MCF 10A (cell line): ENCODE measurements around the gene COG5. TPM values are rescaled to one million over a fixed set of nuclear protein-coding genes. Genes with fewer than 3 reads are reported as not detected.

Experiments used
- BruUV-seq: library from RNA; stranded (reverse); fragments of 400-500 nt; replicated peaks from 2 replicates; lab custom pipeline; 2021; lab: Mats Ljungman, UMichigan
- CTCF ChIA-PET: fragments of 300-600 bp; sonication (Branson Sonifier 250); formaldehyde crosslinking; extraction: SDS; loops from one replicate; lab custom pipeline; 2021; ENCODE audit warnings: antibody characterized with exemption, inconsistent platforms; lab: Yijun Ruan, JAX
- POLR2A ChIA-PET: fragments of 300-600, 350-650 bp; sonication (Branson Sonifier 250); formaldehyde crosslinking; extraction: SDS; loops from one replicate; lab custom pipeline; 2020; ENCODE audit warnings: antibody characterized with exemption, inconsistent platforms; lab: Yijun Ruan, JAX
- DNase-seq: peaks from one replicate; pipeline ENCODE4 v3.0.0-alpha.2; 2018; ENCODE audit not compliant: unreplicated experiment
- H3K27ac Mint-ChIP-seq: one replicate; pipeline ENCODE4 v1.8.0; 2022; ENCODE audit warnings: mild to moderate bottlenecking, low read depth, mixed read lengths; ENCODE audit not compliant: unreplicated experiment
- H3K27me3 Mint-ChIP-seq: one replicate; pipeline ENCODE4 v1.8.0; 2022; ENCODE audit warnings: mixed read lengths; ENCODE audit not compliant: insufficient read depth, unreplicated experiment
- H3K36me3 Mint-ChIP-seq: one replicate; pipeline ENCODE4 v1.8.0; 2022; ENCODE audit warnings: mild to moderate bottlenecking, moderate library complexity, mixed read lengths; ENCODE audit not compliant: insufficient read depth, unreplicated experiment
- H3K4me1 Mint-ChIP-seq: one replicate; pipeline ENCODE4 v1.8.0; 2022; ENCODE audit warnings: mixed read lengths; ENCODE audit not compliant: insufficient read depth, unreplicated experiment
- H3K4me3 Mint-ChIP-seq: one replicate; pipeline ENCODE4 v1.8.0; 2022; ENCODE audit warnings: mild to moderate bottlenecking, moderate library complexity, mixed read lengths; ENCODE audit not compliant: unreplicated experiment
- H3K9me3 Mint-ChIP-seq: one replicate; pipeline ENCODE4 v1.8.0; 2022; ENCODE audit warnings: mixed read lengths; ENCODE audit not compliant: unreplicated experiment
- CTCF ChIP-seq: fragments of 200-600 bp; IDR thresholded peaks from one replicate; pipeline ENCODE4 v1.8.0; 2022; ENCODE audit warnings: antibody characterized with exemption, mild to moderate bottlenecking; ENCODE audit not compliant: unreplicated experiment
- intact Hi-C: fragments of 100-400 bp; cut with micrococcal nuclease; formaldehyde crosslinking; loops from 2 replicates; pipeline ENCODE4 v1.14.1; 2022
- total RNA-seq: library from RNA; stranded (reverse); gene quantifications from 2 replicates; pipeline ENCODE4 v1.2.3, GENCODE V29; 2022

Gene COG5
- total RNA-seq, 1 experiment from 2014 or later: 40.3 TPM

GRCh38 chr7:107503687-107504086 is 60.0 kb downstream of the COG5 start:
- TF ChIP-seq CTCF: no peak
- CTCF ChIA-PET: no interaction called here
- POLR2A ChIA-PET: no interaction called here
- DNase-seq: no peak
- Mint-ChIP-seq H3K36me3 (no peaks in the 10 kb centered on the region), H3K9me3 (peaks cover under 1% of the 10 kb centered on the region), H3K27ac (no peak overlapping the region), H3K4me1 (peaks cover 11% of the 10 kb centered on the region), H3K4me3 (no peak overlapping the region), H3K27me3 (no peaks in the 10 kb centered on the region)
- no TSS peak for BruUV-seq
- intact Hi-C loops: loop anchor here (5.0 kb wide), 1 partner anchor 351 kb away; no protein-coding TSS in a partner anchor

GRCh38 chr7:107502797-107503196 is 60.9 kb downstream of the COG5 start:
- Mint-ChIP-seq H3K4me1 (peaks cover 11% of the 10 kb centered on the region), H3K36me3 (no peaks in the 10 kb centered on the region), H3K27me3 (no peaks in the 10 kb centered on the region), H3K27ac (no peak overlapping the region), H3K4me3 (no peak overlapping the region), H3K9me3 (no peaks in the 10 kb centered on the region)
- intact Hi-C loops: loop anchor here (5.0 kb wide), 1 partner anchor 350 kb away; no protein-coding TSS in a partner anchor
- BruUV-seq: no TSS peak
- ChIA-PET CTCF (interaction anchor here (0.6 kb wide), 1 partner anchor 25 kb away, joined by 3 read pairs; no protein-coding TSS in a partner anchor), POLR2A (interaction anchor here (0.6 kb wide), 1 partner anchor 39 kb away, joined by 3 read pairs; no protein-coding TSS in a partner anchor)
- no peak for TF ChIP-seq CTCF
- DNase-seq: no peak

GRCh38 chr7:107502154-107502553 is 61.6 kb downstream of the COG5 start:
- Mint-ChIP-seq H3K36me3 (no peaks in the 10 kb centered on the region), H3K4me1 (peaks cover 11% of the 10 kb centered on the region), H3K9me3 (no peaks in the 10 kb centered on the region), H3K27ac (no peak overlapping the region), H3K4me3 (no peak overlapping the region), H3K27me3 (no peaks in the 10 kb centered on the region)
- BruUV-seq: no TSS peak
- no peak for DNase-seq
- CTCF ChIA-PET: interaction anchor here (0.6 to 1.3 kb wide), 2 partner anchors 26 to 224 kb away, joined by 3 read pairs; no protein-coding TSS in a partner anchor
- POLR2A ChIA-PET: no interaction called here
- intact Hi-C loops: loop anchor here (5.0 kb wide), 1 partner anchor 350 kb away; no protein-coding TSS in a partner anchor
- no peak for TF ChIP-seq CTCF

GRCh38 chr7:107501593-107501992 is 62.1 kb downstream of the COG5 start:
- H3K27ac Mint-ChIP-seq: no peak overlapping the region
- intact Hi-C loops: loop anchor here (1.0 to 5.0 kb wide), 3 partner anchors 38 to 349 kb away; no protein-coding TSS in a partner anchor
- no peaks in the 10 kb centered on the region for H3K27me3 Mint-ChIP-seq
- BruUV-seq: no TSS peak
- DNase-seq: peak; percentile 43
- H3K9me3 Mint-ChIP-seq: no peaks in the 10 kb centered on the region
- ChIA-PET POLR2A (interaction anchor here (0.8 kb wide), 1 partner anchor 29 kb away, joined by 3 read pairs; no protein-coding TSS in a partner anchor), CTCF (interaction anchor here (0.6 to 1.3 kb wide), 5 partner anchors 38 to 249 kb away, joined by 3 to 4 read pairs (median 3); no protein-coding TSS in a partner anchor)
- H3K4me3 Mint-ChIP-seq: no peak overlapping the region
- H3K36me3 Mint-ChIP-seq: no peaks in the 10 kb centered on the region
- H3K4me1 Mint-ChIP-seq: peaks cover 10% of the 10 kb centered on the region
- peak; percentile 43 for TF ChIP-seq CTCF
